K562 (cell line): ENCODE measurements around the gene TLL1.

ENCODE experiments used
- ARHGAP35 ChIP-seq: fragments of 450-650 bp; IDR thresholded peaks from 2 replicates; pipeline ENCODE4 v1.6.1; 2018; ENCODE audit not compliant: partially characterized antibody
- CBX8 ChIP-seq: fragments of 200-600 bp; sonication (generic); IDR thresholded peaks from 2 replicates; pipeline ENCODE4 v1.6.1; 2012; ENCODE audit warnings: borderline replicate concordance, mixed run types, low read depth, mild to moderate bottlenecking, moderate library complexity, mixed read lengths, low read length, control low read depth, inconsistent platforms; ENCODE audit not compliant: poor library complexity, severe bottlenecking; ENCODE audit errors: extremely low read depth
- GTF2F1 ChIP-seq: IDR thresholded peaks from 2 replicates; pipeline ENCODE4 v1.6.1; 2011; ENCODE audit warnings: low read depth, low read length, improper control_type of control experiment
- JUN ChIP-seq, 2 experiments: sonication (generic) in 1 of 2; formaldehyde crosslinking in 1 of 2; IDR thresholded peaks; 2 replicates each; pipeline versions ENCODE4 v1.6.1 to v1.8.0; 2012 to 2022; ENCODE audit warnings: borderline replicate concordance in 2 of 2, mild to moderate bottlenecking in 2 of 2, improper control_type of control experiment in 1 of 2, low read depth in 1 of 2, low read length in 1 of 2, missing genetic modification reagents in 1 of 2
- JUND ChIP-seq, 2 experiments: IDR thresholded peaks; 2 replicates in 1 of 2; 3 replicates in 1 of 2; pipeline ENCODE4 v1.6.1; 2011; ENCODE audit warnings: borderline replicate concordance in 2 of 2, low read depth in 2 of 2, low read length in 2 of 2, improper control_type of control experiment in 1 of 2, missing biosample characterization in 1 of 2, missing genetic modification characterization in 1 of 2, missing genetic modification reagents in 1 of 2
- POLR2A ChIP-seq: fragments of 450-650 bp; conservative IDR thresholded peaks from 2 replicates; pipeline ENCODE4 v1.6.1; 2016
- POLR2AphosphoS5 ChIP-seq: IDR thresholded peaks from 2 replicates; pipeline ENCODE4 v1.6.1; 2011; ENCODE audit warnings: mild to moderate bottlenecking, low read depth, low read length, moderate library complexity; ENCODE audit not compliant: control insufficient read depth, insufficient read depth
- YY1 ChIP-seq, 3 experiments: IDR thresholded peaks; 2 replicates each; pipeline ENCODE4 v1.6.1; 2011; ENCODE audit warnings: low read length in 2 of 3, mild to moderate bottlenecking in 2 of 3, moderate library complexity in 2 of 3, borderline replicate concordance in 1 of 3, control low read depth in 1 of 3, low read depth in 1 of 3; ENCODE audit not compliant: insufficient read depth in 3 of 3, insufficient replicate concordance in 2 of 3, control insufficient read depth in 1 of 3, insufficient read length in 1 of 3; ENCODE audit errors: extremely low read depth in 1 of 3
- TF ChIP-seq, protein P1 (sequence below), 3 experiments: IDR thresholded peaks in 2 of 3; conservative IDR thresholded peaks in 1 of 3; 2 replicates each; pipeline ENCODE4 v1.5.1; 2011 to 2012; ENCODE audit warnings: low read length in 3 of 3, mild to moderate bottlenecking in 3 of 3, control low read depth in 2 of 3, improper control_type of control experiment in 1 of 3, inconsistent platforms in 1 of 3, low read depth in 1 of 3, mixed read lengths in 1 of 3, moderate library complexity in 1 of 3; ENCODE audit not compliant: insufficient read depth in 2 of 3
- TF ChIP-seq, protein P2 (sequence below): sonication (generic); formaldehyde crosslinking; IDR thresholded peaks from 2 replicates; pipeline ENCODE4 v1.8.0; 2022; ENCODE audit warnings: missing genetic modification reagents, mild to moderate bottlenecking, borderline replicate concordance

DNA sequence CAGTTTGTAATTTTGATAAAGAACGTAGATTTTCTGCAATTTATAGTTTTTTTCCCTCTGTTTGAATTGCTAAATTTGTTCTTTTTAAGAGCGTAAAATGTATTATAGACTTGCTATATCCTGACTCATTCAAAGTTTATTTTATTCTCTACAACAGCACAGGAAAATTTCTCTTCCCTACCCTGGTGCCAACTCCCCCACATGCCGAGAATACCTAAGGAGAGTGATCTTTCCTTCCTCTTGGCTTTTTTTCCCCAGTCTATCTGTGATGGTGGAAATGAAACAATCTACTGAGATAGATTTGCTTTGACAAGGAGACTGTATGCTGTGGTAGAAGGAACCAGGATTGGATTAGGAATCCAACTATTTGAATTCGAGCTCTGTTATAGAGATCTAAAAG, 271.6 kb downstream of the TLL1 start:
- TF ChIP-seq CBX8 = no peak
- TF ChIP-seq JUN (IDR thresholded peaks at IDR 0.05; ENCODE audit: borderline replicate concordance, low read depth, low read length) = no peak
- TF ChIP-seq JUN (CRISPR knock-in tag; IDR thresholded peaks at IDR 0.05; ENCODE audit: borderline replicate concordance) = no peak
- TF ChIP-seq YY1 (IDR thresholded peaks at IDR 0.05; ENCODE audit: borderline replicate concordance in 1 of 3, control insufficient read depth in 1 of 3, extremely low read depth in 1 of 3, insufficient read depth in 3 of 3, insufficient read length in 1 of 3, insufficient replicate concordance in 2 of 3, low read depth in 1 of 3, low read length in 2 of 3) = no peak
- TF ChIP-seq, protein P1, sequence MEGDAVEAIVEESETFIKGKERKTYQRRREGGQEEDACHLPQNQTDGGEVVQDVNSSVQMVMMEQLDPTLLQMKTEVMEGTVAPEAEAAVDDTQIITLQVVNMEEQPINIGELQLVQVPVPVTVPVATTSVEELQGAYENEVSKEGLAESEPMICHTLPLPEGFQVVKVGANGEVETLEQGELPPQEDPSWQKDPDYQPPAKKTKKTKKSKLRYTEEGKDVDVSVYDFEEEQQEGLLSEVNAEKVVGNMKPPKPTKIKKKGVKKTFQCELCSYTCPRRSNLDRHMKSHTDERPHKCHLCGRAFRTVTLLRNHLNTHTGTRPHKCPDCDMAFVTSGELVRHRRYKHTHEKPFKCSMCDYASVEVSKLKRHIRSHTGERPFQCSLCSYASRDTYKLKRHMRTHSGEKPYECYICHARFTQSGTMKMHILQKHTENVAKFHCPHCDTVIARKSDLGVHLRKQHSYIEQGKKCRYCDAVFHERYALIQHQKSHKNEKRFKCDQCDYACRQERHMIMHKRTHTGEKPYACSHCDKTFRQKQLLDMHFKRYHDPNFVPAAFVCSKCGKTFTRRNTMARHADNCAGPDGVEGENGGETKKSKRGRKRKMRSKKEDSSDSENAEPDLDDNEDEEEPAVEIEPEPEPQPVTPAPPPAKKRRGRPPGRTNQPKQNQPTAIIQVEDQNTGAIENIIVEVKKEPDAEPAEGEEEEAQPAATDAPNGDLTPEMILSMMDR (IDR thresholded peaks at IDR 0.05 in 2 of 3, conservative IDR thresholded peaks at IDR 0.05 in 1 of 3; ENCODE audit: insufficient read depth in 2 of 3, low read depth in 1 of 3, low read length in 3 of 3) = no peak
- TF ChIP-seq, protein P2, sequence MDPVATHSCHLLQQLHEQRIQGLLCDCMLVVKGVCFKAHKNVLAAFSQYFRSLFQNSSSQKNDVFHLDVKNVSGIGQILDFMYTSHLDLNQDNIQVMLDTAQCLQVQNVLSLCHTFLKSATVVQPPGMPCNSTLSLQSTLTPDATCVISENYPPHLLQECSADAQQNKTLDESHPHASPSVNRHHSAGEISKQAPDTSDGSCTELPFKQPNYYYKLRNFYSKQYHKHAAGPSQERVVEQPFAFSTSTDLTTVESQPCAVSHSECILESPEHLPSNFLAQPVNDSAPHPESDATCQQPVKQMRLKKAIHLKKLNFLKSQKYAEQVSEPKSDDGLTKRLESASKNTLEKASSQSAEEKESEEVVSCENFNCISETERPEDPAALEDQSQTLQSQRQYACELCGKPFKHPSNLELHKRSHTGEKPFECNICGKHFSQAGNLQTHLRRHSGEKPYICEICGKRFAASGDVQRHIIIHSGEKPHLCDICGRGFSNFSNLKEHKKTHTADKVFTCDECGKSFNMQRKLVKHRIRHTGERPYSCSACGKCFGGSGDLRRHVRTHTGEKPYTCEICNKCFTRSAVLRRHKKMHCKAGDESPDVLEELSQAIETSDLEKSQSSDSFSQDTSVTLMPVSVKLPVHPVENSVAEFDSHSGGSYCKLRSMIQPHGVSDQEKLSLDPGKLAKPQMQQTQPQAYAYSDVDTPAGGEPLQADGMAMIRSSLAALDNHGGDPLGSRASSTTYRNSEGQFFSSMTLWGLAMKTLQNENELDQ = no peak
- TF ChIP-seq JUND (IDR thresholded peaks at IDR 0.05; ENCODE audit: borderline replicate concordance, low read depth, low read length) = no peak
- no peak for TF ChIP-seq JUND (tag; IDR thresholded peaks at IDR 0.05; ENCODE audit: borderline replicate concordance, low read depth, low read length)
- no peak for TF ChIP-seq ARHGAP35
- no peak for TF ChIP-seq POLR2AphosphoS5
- TF ChIP-seq GTF2F1 = no peak
- TF ChIP-seq POLR2A = no peak
